HTERT RPE-1 (cell line): ENCODE measurements around the gene RBM10.

Experiments used
- in situ Hi-C: fragments of 300-500 bp; cut with MboI; formaldehyde crosslinking; loops from 4 replicates; pipeline ENCODE4 v1.14.3; 2020; ENCODE audit warnings: low sequenced_read_pairs

Gene RBM10

DNA sequence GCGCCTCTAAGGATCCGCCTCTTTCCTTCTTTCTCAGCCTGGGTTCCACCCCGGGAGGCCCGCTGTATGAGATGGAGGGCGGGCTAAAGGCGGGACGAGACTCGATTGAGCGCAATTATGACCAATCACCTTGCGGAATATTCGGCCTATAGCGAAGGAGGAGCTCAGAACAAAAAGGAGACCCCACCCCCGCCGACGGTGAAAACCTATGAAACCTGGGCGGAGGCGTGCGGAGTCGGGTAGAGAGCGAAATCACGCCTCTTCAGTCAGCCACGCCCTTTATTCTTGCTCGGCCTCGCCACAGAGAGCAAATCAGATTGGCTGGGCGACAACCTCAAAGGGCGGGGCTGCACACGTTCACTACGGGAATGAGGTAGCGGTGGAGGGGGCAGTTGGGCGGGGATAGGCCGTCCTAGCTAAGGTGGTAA is 72.8 kb downstream of the RBM10 start:
- in situ Hi-C loops: no loop called here

DNA sequence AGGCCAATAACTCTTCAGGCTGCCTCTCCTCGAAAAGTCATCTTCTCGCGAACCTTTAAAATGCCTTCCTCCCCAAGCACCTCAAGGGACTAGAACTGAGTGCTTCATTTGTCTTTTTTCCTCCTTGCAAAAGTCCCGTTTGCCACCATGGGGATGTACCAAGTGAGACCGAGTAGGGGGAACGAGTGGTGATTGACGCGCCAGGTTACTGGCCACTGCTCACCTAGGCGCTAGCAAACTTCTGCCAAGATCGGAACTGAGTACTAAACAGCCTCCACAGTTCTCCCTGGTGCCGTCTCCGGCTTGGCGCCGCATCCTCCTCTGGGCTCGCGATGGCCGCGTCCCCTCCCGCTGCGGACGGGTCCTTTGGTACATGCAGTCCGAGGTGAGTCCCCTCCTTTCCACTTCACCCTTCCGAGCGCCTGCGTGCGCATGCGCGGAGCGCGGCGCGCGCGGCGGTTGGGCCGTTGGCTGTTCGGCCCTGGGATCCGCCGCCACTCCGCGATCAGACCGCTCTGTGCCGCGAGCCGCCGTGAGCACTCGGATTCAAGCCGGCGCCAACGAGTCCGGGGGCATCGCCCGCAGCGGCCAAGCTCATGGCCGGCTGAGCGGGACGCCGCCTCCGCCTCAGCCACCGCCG is 73.4 kb downstream of the RBM10 start, which contains the start of gene CDK16:
Gene CDK16 (plus strand): TSS at position 402 of the 640 bp plus-strand sequence. CDS start 4,877 bp downstream, outside the sequence.
- in situ Hi-C loops: no loop called here

DNA sequence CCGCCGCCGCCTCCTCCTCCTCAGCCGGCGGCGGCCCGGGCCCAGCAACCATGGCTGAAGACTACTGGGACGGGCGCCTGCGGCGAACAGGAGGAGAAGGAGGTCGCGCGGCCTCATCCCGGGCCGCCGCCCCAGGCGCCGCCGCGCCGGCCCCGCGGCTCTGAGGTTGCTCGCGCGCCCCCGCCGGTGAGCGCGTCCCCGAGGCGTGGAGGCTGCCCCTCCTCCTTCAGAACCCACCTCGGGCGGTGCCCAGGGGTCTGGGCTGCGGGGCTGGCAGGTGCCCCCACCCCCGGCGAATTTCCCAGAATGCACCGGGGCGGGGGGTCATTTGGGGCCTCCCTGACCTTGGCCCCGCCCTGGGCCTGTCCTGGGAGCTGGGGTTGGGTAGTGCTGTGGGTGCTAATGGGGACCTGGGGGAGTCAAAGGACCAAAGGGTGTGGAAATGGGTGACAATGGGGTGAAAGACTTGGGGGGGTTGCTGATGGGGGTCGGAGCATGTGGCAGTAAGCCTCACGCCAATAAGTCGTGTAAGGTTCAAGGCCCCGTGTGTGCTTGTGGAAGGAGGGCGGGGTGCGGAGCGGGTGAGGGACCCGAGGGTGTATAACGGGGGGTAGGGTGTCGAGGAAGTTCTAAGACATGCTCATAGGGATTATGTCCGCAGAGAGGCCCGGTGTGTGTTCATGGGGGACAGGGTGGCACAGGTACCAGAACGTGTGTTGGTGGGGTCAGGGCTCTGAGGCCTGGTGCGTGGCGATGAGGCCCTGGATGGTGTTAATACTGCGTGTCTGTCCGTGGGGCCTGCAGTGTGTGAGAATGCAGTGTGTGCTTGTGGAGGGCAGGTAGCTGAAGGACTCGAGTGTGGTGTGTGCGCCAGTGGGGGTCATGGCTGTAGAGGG is 74.1 kb downstream of the RBM10 start:
- in situ Hi-C loops: no loop called here

- in situ Hi-C loops: no loop called here
Observed at GRCh38 chrX:47221756-47222155, 76.7 kb downstream of the RBM10 start.

GRCh38 chrX:47222751-47223350 is 77.8 kb downstream of the RBM10 start:
- in situ Hi-C loops: no loop called here

- in situ Hi-C loops: no loop called here
Observed at GRCh38 chrX:47223476-47224250, 78.6 kb downstream of the RBM10 start.

DNA sequence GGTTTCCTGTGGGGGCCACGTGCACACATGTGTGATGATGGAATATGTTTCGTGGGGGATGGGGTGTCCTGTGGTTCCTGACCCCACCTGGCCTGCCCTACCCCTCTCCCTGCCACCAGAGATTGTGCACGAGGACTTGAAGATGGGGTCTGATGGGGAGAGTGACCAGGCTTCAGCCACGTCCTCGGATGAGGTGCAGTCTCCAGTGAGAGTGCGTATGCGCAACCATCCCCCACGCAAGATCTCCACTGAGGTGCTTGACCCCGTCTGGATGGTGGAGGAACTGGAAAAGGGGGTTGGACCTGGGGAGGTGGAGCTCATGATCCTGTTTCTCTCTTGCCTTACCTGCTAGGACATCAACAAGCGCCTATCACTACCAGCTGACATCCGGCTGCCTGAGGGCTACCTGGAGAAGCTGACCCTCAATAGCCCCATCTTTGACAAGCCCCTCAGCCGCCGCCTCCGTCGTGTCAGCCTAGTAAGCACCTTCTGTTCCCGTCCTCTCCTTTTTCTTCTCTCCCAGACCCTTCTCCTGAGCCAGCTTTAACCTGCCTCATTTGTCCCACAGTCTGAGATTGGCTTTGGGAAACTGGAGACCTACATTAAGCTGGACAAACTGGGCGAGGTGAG is 79.4 kb downstream of the RBM10 start:
- in situ Hi-C loops: no loop called here

DNA sequence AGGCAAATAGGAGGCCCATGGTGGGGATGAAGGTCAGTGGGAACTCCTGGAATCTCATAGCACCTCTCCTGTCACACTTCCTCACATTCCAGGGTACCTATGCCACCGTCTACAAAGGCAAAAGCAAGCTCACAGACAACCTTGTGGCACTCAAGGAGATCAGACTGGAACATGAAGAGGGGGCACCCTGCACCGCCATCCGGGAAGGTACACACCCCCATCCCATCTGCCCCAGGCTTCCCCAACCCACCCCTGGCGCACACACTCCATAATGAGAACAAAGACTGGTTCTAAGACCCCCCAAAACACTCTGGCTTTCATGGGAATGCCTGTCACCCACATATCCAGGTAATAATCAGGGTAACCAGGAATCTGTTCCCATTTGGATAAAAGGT is 79.9 kb downstream of the RBM10 start:
- in situ Hi-C loops: no loop called here

- in situ Hi-C loops: no loop called here
Observed at GRCh38 chrX:47226071-47226470, 81.0 kb downstream of the RBM10 start.

DNA sequence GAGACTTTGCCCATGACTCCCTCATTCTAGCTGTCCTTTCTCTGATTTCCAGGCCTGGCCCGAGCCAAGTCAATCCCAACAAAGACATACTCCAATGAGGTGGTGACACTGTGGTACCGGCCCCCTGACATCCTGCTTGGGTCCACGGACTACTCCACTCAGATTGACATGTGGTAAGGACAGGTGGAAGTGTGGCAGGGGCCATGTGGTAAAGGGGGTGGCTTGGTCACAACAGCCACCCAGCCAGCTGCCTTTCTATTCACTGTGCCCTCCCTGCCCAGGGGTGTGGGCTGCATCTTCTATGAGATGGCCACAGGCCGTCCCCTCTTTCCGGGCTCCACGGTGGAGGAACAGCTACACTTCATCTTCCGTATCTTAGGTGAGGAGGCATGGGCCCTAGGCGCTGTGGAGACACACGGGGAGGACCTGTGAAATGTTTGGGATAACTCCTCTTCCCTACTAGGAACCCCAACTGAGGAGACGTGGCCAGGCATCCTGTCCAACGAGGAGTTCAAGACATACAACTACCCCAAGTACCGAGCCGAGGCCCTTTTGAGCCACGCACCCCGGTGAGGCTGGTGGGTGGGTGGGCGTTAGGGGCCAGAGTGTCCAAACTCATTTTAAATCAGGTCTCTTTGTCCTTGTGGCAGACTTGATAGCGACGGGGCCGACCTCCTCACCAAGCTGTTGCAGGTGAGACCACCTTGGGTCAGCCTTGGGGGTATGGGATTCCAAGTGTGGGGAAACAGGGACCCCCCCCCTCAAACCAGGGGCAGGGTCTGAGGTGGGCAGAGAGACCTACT is 81.7 kb downstream of the RBM10 start:
- in situ Hi-C loops: no loop called here

DNA sequence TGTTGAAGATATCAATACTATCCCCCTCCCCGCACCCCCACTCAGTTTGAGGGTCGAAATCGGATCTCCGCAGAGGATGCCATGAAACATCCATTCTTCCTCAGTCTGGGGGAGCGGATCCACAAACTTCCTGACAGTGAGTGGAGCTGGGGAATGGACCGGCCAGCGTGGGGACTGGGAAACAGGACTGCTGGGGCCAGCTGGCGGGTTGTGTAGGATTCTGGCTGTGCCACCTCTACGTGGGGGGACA is 82.2 kb downstream of the RBM10 start:
- in situ Hi-C loops: no loop called here

GRCh38 chrX:47228550-47229270 is 83.7 kb downstream of the RBM10 start:
- in situ Hi-C loops: no loop called here

DNA sequence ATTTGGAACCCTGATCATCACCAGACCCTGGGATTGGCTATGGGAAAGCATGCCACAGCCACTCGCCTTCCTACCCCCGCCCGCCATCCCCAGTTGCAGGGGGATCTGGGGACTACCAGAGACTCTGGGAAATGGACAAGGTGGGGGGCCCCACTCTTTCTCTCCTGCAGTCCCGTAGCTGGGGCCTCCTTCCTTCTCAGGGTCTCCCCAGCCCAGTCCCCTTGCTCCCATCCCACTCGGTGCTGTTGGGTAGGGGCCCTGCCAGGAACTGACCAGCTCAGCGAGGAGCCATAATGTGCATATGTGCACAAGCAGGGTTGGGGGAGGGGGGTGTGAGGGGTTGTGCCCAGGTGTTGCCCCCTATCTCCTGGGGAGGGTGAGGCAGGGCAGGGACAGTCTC is 84.4 kb downstream of the RBM10 start:
- in situ Hi-C loops: no loop called here

GRCh38 chrX:47230136-47230868 is 85.3 kb downstream of the RBM10 start:
- in situ Hi-C loops: no loop called here

GRCh38 chrX:47231167-47231566 is 86.1 kb downstream of the RBM10 start:
- in situ Hi-C loops: no loop called here

DNA sequence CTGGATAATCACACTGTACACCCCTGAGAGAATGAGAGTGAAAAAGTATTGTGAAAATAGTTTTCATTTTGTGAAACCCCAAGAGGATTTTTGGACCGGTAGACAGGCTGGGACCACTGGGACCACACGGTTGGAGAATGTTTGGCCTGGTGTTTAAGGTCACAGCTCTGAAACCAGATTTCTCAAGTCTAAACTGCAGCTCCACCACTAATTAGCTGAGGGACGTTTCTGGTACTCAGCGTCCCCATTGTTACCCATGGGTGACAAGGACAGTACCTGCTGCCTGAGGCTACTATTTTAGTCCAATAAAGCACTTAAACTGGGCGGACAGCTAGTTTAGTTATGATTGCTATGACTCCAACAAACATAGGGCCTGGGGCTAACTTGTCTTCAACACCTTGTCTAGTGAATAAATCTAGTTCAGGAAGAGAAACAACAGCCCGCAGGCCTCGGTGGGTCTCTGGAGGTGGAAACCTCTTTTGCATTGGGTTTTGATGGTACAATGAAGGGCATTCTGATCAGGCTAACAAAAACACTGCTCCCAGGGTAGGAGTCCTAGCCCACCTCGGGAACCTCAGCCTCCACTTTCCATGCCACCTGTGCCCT is 87.3 kb downstream of the RBM10 start:
- in situ Hi-C loops: no loop called here

- in situ Hi-C loops: no loop called here
Observed at GRCh38 chrX:47232803-47233332, 87.8 kb downstream of the RBM10 start, which contains the start of gene USP11. USP11 (plus strand) TSS chrX:47233009; CDS start chrX:47233044, 35 bp downstream.
